IMR-90 (cell line): ENCODE data around the gene PALM3. TPM values are rescaled to one million over a fixed set of nuclear protein-coding genes. Genes with fewer than 3 reads are reported as not detected.

ENCODE experiments used
- ATAC-seq: fragments of 200-7000 bp; cut with Tn5 transposase; 2 replicates; pipeline ENCODE4 v1.9.1; 2020; ENCODE audit warnings: low read depth, mild to moderate bottlenecking, moderate library complexity
- BruUV-seq: library from RNA; stranded (reverse); fragments of 400-500 nt; replicated peaks from 2 replicates; lab custom pipeline; 2021; lab: Mats Ljungman, UMichigan
- CTCF ChIA-PET: fragments of 300-600 bp; formaldehyde crosslinking; extraction: SDS; loops from one replicate; lab custom pipeline; 2021; ENCODE audit warnings: antibody characterized with exemption; lab: Yijun Ruan, JAX
- POLR2A ChIA-PET: fragments of 300-600 bp; sonication (Branson Sonifier 250); formaldehyde crosslinking; loops from one replicate; lab custom pipeline; 2022; ENCODE audit warnings: antibody characterized with exemption; ENCODE audit not compliant: unreplicated experiment; lab: Charles Lee
- DNase-seq: peaks from one replicate; pipeline ENCODE4 v3.0.0; 2013
- H2AFZ ChIP-seq: replicated peaks from 2 replicates; pipeline ENCODE3; 2013; ENCODE audit warnings: low read length, mild to moderate bottlenecking; ENCODE audit not compliant: poor library complexity
- H2AK5ac ChIP-seq: 2 replicates; pipeline ENCODE4 v1.6.1; 2013; ENCODE audit warnings: low read depth, low read length, inconsistent platforms
- H2AK9ac ChIP-seq: replicated peaks from 2 replicates; pipeline ENCODE3; 2013; ENCODE audit warnings: mild to moderate bottlenecking, low read depth, low read length, moderate library complexity; ENCODE audit not compliant: poor library complexity
- H2BK120ac ChIP-seq: 2 replicates; pipeline ENCODE4 v1.6.1; 2013; ENCODE audit warnings: low read depth, low read length, inconsistent platforms
- H2BK15ac ChIP-seq: 3 replicates; pipeline ENCODE4 v1.6.1; 2013; ENCODE audit warnings: low read depth, low read length, inconsistent platforms
- H2BK20ac ChIP-seq: 2 replicates; pipeline ENCODE4 v1.6.1; 2013; ENCODE audit warnings: low read depth, mild to moderate bottlenecking, inconsistent platforms, low read length, moderate library complexity
- H2BK5ac ChIP-seq: 2 replicates; pipeline ENCODE4 v1.6.1; 2013; ENCODE audit warnings: mild to moderate bottlenecking, low read depth, low read length, inconsistent platforms; ENCODE audit not compliant: poor library complexity, severe bottlenecking
- H3K14ac ChIP-seq: replicated peaks from 2 replicates; pipeline ENCODE4 v1.6.1; 2013; ENCODE audit warnings: low read depth, low read length, inconsistent platforms
- H3K18ac ChIP-seq: 2 replicates; pipeline ENCODE4 v1.6.1; 2013; ENCODE audit warnings: low read depth, low read length, control low read depth
- H3K23ac ChIP-seq: 2 replicates; pipeline ENCODE4 v1.6.1; 2013; ENCODE audit warnings: low read depth, low read length, inconsistent platforms
- H3K27ac ChIP-seq: 2 replicates; pipeline ENCODE4 v1.5.1; 2013; ENCODE audit warnings: mild to moderate bottlenecking, control low read depth, low read length; ENCODE audit not compliant: insufficient read depth
- H3K27me3 ChIP-seq: 2 replicates; pipeline ENCODE4 v1.6.1; 2013; ENCODE audit warnings: low read length; ENCODE audit not compliant: control insufficient read depth, insufficient read depth
- H3K36me3 ChIP-seq: 2 replicates; pipeline ENCODE4 v1.6.1; 2013; ENCODE audit warnings: low read length, mixed read lengths; ENCODE audit not compliant: control insufficient read depth, insufficient read depth
- H3K4ac ChIP-seq: 2 replicates; pipeline ENCODE4 v1.6.1; 2013; ENCODE audit warnings: low read depth, low read length, inconsistent platforms
- H3K4me1 ChIP-seq: 2 replicates; pipeline ENCODE4 v1.6.1; 2013; ENCODE audit warnings: low read length, mixed read lengths; ENCODE audit not compliant: control insufficient read depth, insufficient read depth
- H3K4me2 ChIP-seq: 2 replicates; pipeline ENCODE4 v1.6.1; 2013; ENCODE audit warnings: low read depth, mild to moderate bottlenecking, control low read depth, low read length, moderate library complexity
- H3K4me3 ChIP-seq: 2 replicates; pipeline ENCODE4 v1.5.1; 2013; ENCODE audit warnings: low read depth, mild to moderate bottlenecking, control low read depth, low read length, moderate library complexity; ENCODE audit not compliant: insufficient read depth
- H3K56ac ChIP-seq: 2 replicates; pipeline ENCODE4 v1.6.1; 2013; ENCODE audit warnings: low read length, inconsistent platforms; ENCODE audit not compliant: insufficient read depth; ENCODE audit errors: extremely low read depth
- H3K79me1 ChIP-seq, 2 experiments: 2 replicates each; pipeline ENCODE4 v1.6.1; 2013; ENCODE audit warnings: low read length in 2 of 2, inconsistent platforms in 1 of 2, low read depth in 1 of 2
- H3K9ac ChIP-seq: 2 replicates; pipeline ENCODE4 v1.6.1; 2013; ENCODE audit warnings: low read depth, low read length, control low read depth
- H3K9me1 ChIP-seq: 2 replicates; pipeline ENCODE4 v1.6.1; 2013; ENCODE audit warnings: low read length, inconsistent platforms; ENCODE audit not compliant: insufficient read depth
- H3K9me3 ChIP-seq: 2 replicates; pipeline ENCODE4 v1.6.1; 2013; ENCODE audit warnings: low read length; ENCODE audit not compliant: control insufficient read depth, insufficient read depth
- H4K20me1 ChIP-seq: 2 replicates; pipeline ENCODE4 v1.6.1; 2013; ENCODE audit warnings: low read length, inconsistent platforms; ENCODE audit not compliant: insufficient read depth
- H4K5ac ChIP-seq: 2 replicates; pipeline ENCODE4 v1.6.1; 2013; ENCODE audit warnings: mild to moderate bottlenecking, low read depth, low read length, control low read depth
- H4K8ac ChIP-seq, 2 experiments: 2 replicates each; pipeline ENCODE4 v1.6.1; 2013; ENCODE audit warnings: low read depth in 2 of 2, low read length in 2 of 2, control low read depth in 1 of 2, inconsistent platforms in 1 of 2
- H4K91ac ChIP-seq: 2 replicates; pipeline ENCODE4 v1.6.1; 2013; ENCODE audit warnings: low read depth, low read length, inconsistent platforms; ENCODE audit not compliant: insufficient read depth
- CEBPB ChIP-seq: IDR thresholded peaks from 2 replicates; pipeline ENCODE4 v1.6.1; 2012; ENCODE audit warnings: low read depth, low read length, improper control_type of control experiment
- CHD1 ChIP-seq: IDR thresholded peaks from 2 replicates; pipeline ENCODE4 v1.6.1; 2012; ENCODE audit warnings: low read depth, low read length, improper control_type of control experiment
- FOS ChIP-seq: fragments of 150-350 bp; IDR thresholded peaks from 2 replicates; pipeline ENCODE4 v1.6.1; 2016; ENCODE audit warnings: low read depth, low read length
- MAFK ChIP-seq: IDR thresholded peaks from 2 replicates; pipeline ENCODE4 v1.6.1; 2012; ENCODE audit warnings: low read depth, low read length, improper control_type of control experiment
- MXI1 ChIP-seq: IDR thresholded peaks from 2 replicates; pipeline ENCODE4 v1.6.1; 2012; ENCODE audit warnings: low read depth, mild to moderate bottlenecking, low read length, moderate library complexity, borderline replicate concordance
- POLR2A ChIP-seq: IDR thresholded peaks from 2 replicates; pipeline ENCODE4 v1.6.1; 2012; ENCODE audit warnings: mild to moderate bottlenecking, low read depth, low read length
- RCOR1 ChIP-seq: IDR thresholded peaks from 2 replicates; pipeline ENCODE4 v1.6.1; 2012; ENCODE audit warnings: mild to moderate bottlenecking, low read length, improper control_type of control experiment; ENCODE audit not compliant: insufficient replicate concordance
- RFX5 ChIP-seq: IDR thresholded peaks from 2 replicates; pipeline ENCODE4 v1.8.0; 2012; ENCODE audit warnings: low read depth, mild to moderate bottlenecking, low read length, moderate library complexity
- WGBS, 2 experiments: methylation state at CpG; one replicate each; pipeline versions ENCODE4 v1.1.5 to v1.1.7; 2013; ENCODE audit warnings: missing lambda C conversion rate in 2 of 2; ENCODE audit not compliant: insufficient read length in 1 of 2; ENCODE audit errors: extremely low coverage in 2 of 2; 5-methylcytosine and 5-hydroxymethylcytosine counted together
- dilution Hi-C: fragments of 300-500 bp; cut with HindIII; formaldehyde crosslinking; loops from one replicate; pipeline ENCODE4 v1.14.3; 2018; ENCODE audit warnings: low sequenced_read_pairs; ENCODE audit not compliant: unreplicated experiment
- in situ Hi-C: fragments of 300-500 bp; cut with MboI; formaldehyde crosslinking; loops from 3 replicates; pipeline ENCODE4 v1.14.3; 2019; ENCODE audit warnings: low sequenced_read_pairs, inconsistent platforms, mixed read lengths
- intact Hi-C: fragments of 100-400 bp; cut with micrococcal nuclease; formaldehyde crosslinking; loops from 2 replicates; pipeline ENCODE4 v1.10.0; 2022
- polyA plus RNA-seq, 3 experiments: library from polyadenylated mRNA; depleted of rRNA; stranded (reverse); fragments of >200 nt; gene quantifications; 2 replicates each; pipeline ENCODE4 v1.2.3, GENCODE V29; 2012; ENCODE audit warnings: low replicate concordance in 1 of 3
- total RNA-seq: library from RNA; depleted of rRNA; stranded (reverse); fragments of >200 nt; gene quantifications from 2 replicates; pipeline ENCODE4 v1.2.3, GENCODE V29; 2012
- TF ChIP-seq, protein P1 (sequence below): fragments of 150-350 bp; IDR thresholded peaks from 2 replicates; pipeline ENCODE4 v1.6.1; 2017; ENCODE audit warnings: mild to moderate bottlenecking, antibody characterized with exemption, low read length, low read depth
- TF ChIP-seq, protein P2 (sequence below): fragments of 150-350 bp; IDR thresholded peaks from 2 replicates; pipeline ENCODE4 v1.6.1; 2016; ENCODE audit warnings: low read depth, mild to moderate bottlenecking, low read length, moderate library complexity, borderline replicate concordance

PALM3 gene
- total and polyA plus RNA-seq, 2 of the 4 experiments (the other 2 are of a cell fraction) = 0.18 to 0.84 TPM

- Histone ChIP-seq H3K56ac (no peak overlapping the region), H3K27ac (no peak overlapping the region), H4K5ac (no peak overlapping the region), H2AK9ac (no peak overlapping the region), H3K9me1 (no peaks in the 10 kb centered on the region; the same call in 1 of the 2 replicates), H2BK120ac (no peak overlapping the region), H2BK20ac (no peak overlapping the region), H3K23ac (no peak overlapping the region), H3K27me3 (peaks cover 15% of the 10 kb centered on the region; the same call in 1 of the 2 replicates), H2BK15ac (no peak overlapping the region), H3K4ac (no peak overlapping the region), H4K8ac (no peak overlapping the region), H4K20me1 (no peaks in the 10 kb centered on the region), H2BK5ac (no peak overlapping the region), H2AFZ (no peak overlapping the region), H3K9me3 (no peaks in the 10 kb centered on the region; the same call in 1 of the 2 replicates), H3K4me1 (no peaks in the 10 kb centered on the region), H3K4me3 (no peak overlapping the region), H3K9ac (no peak overlapping the region), H3K36me3 (no peaks in the 10 kb centered on the region), H3K18ac (no peak overlapping the region), H3K4me2 (no peak overlapping the region), H2AK5ac (no peak overlapping the region), H4K91ac (no peak overlapping the region), H3K14ac (no peak overlapping the region), H3K79me1 (no peaks in the 10 kb centered on the region)
- no peak for ATAC-seq
- ChIA-PET POLR2A (no interaction called here), CTCF (no interaction called here)
- in situ Hi-C loops (no loop called here), dilution Hi-C loops (no loop called here), intact Hi-C loops (no loop called here)
- whole genome bisulfite sequencing, 2 experiments = no CpG with 5 or more reads among the region's 2 CpGs
- no peak for TF ChIP-seq RFX5
- TF ChIP-seq, protein P1, sequence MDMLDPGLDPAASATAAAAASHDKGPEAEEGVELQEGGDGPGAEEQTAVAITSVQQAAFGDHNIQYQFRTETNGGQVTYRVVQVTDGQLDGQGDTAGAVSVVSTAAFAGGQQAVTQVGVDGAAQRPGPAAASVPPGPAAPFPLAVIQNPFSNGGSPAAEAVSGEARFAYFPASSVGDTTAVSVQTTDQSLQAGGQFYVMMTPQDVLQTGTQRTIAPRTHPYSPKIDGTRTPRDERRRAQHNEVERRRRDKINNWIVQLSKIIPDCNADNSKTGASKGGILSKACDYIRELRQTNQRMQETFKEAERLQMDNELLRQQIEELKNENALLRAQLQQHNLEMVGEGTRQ = no peak
- no peak for TF ChIP-seq CHD1
- no peak for TF ChIP-seq POLR2A
- TF ChIP-seq, protein P2, sequence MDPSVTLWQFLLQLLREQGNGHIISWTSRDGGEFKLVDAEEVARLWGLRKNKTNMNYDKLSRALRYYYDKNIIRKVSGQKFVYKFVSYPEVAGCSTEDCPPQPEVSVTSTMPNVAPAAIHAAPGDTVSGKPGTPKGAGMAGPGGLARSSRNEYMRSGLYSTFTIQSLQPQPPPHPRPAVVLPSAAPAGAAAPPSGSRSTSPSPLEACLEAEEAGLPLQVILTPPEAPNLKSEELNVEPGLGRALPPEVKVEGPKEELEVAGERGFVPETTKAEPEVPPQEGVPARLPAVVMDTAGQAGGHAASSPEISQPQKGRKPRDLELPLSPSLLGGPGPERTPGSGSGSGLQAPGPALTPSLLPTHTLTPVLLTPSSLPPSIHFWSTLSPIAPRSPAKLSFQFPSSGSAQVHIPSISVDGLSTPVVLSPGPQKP = no peak
- no peak for TF ChIP-seq MXI1
- no peak for TF ChIP-seq RCOR1
- no peak for TF ChIP-seq MAFK
- TF ChIP-seq CEBPB = no peak
- no peak for TF ChIP-seq FOS
- DNase-seq = no peak
- BruUV-seq = no TSS peak
These were observed 27.9 kb downstream of the PALM3 start for GRCh38 chr19:14033946-14034345.
